ENCODE data around the gene NDP.

Gene NDP, protein sequence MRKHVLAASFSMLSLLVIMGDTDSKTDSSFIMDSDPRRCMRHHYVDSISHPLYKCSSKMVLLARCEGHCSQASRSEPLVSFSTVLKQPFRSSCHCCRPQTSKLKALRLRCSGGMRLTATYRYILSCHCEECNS

DNA sequence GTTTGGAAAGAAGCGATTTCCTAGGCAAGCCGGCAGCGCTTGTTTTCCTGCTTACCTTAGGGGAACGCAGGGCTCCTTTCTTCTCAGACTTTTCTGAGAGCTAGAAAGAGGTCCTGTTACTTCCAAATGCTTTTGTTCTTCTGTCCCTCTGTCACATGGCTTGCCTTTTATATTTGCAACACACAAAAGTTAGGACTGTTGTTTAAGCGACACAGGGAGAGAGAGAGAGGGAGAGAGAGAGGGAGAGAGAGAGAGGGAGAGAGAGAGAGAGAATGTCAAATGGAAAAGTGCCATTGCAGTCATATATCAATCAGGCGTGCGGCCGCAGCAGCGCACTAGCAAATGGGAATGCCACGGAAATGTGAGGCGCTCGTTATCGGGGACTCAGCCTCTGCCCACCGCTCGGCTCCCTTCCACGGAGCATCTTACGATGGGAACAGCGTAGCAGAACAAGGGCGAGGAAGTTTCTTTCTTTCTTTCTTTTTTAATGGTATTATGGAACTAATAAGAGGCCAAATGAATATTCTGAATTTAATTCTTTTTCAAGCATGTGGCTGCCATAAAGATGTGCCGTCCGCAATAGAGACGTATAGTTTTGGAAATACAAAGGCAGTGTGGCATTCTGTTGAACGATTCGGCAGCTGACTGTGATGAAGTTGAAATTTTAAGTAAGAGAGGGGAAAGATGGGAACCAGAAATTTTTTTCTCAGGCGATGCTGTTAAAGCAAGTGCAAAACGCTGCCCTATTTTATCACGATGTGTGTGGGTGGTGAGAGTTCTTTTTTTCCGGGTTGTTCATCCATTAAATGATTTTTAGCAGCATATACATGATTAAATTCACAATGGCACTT lies at the start of gene NDP:
Gene NDP (minus strand): TSS at position 142 of the 851 bp plus-strand sequence. CDS start 14,745 bp downstream, outside the sequence.
- no peak for DNase-seq (ENCODE audit: low spot score)

DNA sequence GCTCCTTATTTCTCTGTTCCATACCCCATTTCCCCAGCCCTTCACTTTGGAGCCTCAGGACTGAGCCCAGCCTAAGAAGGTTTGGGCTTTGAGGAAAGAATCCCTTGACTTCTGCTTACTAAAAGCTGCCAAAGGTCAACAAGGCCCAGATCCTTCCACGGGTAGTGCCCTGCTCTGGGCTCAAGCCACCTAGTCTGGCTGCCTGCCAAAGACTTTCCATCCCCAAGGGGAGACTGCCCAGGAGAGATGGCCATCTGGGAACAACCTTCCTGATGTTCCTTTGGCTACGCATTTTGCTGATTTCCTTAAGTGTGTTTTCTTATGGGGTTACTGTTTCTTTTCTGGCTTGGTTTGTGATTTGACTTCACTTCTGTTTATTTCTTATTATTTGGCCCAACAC lies 49.8 kb upstream of the NDP start:
- DNase-seq (ENCODE audit: low spot score), result no peak

DNA sequence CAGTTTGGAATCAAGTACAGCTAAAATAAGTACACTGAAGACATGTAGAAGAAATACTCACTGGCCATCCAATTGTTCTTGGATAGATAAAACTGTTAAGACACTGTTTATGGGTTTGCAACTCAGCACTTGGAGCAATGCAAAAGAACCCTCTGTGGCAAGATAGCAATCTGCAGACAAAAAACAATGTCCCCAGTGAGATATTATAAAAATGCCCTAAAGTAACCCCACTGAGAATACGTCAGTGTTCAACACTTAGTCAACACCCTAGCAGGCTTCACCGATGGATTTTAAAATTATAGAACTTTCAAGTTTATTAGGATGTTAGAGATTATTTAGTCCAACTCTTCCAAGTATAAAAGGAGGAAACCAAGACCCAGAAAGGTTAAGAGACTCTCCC lies 47.5 kb upstream of the NDP start:
- DNase-seq (ENCODE audit: low spot score), result no peak

DNA sequence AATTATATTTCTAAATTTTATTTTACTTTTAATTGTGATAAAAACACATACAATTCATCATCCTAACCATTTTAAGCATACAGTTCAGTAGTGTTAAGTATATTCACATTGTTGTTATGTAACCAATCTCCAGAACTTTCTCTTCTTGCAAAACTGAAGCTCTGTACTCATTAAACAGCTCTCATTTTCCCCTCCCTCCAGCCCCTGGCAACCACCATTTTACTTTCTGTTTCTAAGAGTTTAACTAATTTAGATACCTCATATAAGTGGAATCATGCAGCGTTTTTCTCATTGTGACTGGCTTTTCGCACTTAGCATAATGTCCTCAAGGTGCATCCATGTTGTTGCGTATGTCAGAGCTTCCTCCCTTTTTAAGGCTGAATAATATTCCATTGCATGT lies 46.7 kb upstream of the NDP start:
- no peak for DNase-seq (ENCODE audit: low spot score)

DNA sequence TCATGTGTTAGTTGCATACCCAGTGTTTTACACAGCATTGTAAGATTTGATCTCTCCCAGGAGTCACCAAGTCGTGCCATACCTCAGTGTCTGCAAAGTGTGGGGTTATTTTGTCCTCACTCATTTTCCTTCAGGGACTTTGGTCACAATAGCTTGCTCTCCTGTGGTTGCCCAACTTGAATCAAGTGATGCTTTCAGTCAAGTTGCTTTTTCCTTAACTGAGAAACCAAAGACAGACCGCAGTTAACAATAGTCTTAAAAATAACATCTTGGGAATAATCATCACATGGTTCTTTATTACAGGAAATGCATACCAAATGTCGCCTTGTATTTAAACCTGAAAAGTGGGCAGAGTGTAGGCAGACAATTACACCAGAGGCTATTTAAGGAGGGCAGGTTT lies 44.5 kb upstream of the NDP start:
- no peak for DNase-seq (ENCODE audit: low spot score)

DNA sequence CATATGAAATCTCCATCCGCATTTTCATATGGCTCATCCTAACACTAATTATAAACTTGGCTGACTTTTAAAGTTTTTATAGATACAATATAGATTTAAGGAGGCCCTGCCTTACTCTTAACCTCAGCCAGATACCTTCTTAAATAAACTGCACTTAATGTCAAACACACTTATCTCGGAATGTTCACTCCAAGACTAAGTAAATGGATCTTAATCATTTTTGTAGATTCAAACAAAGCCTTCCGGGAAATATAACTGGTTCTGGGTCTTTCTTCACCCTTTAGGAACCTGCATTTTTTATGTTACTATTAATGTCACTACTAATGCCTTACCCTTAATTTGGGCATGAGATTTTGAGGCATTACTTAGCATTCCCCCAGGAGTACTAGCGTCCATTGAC lies 43.7 kb upstream of the NDP start:
- no peak for DNase-seq (ENCODE audit: low spot score)

DNA sequence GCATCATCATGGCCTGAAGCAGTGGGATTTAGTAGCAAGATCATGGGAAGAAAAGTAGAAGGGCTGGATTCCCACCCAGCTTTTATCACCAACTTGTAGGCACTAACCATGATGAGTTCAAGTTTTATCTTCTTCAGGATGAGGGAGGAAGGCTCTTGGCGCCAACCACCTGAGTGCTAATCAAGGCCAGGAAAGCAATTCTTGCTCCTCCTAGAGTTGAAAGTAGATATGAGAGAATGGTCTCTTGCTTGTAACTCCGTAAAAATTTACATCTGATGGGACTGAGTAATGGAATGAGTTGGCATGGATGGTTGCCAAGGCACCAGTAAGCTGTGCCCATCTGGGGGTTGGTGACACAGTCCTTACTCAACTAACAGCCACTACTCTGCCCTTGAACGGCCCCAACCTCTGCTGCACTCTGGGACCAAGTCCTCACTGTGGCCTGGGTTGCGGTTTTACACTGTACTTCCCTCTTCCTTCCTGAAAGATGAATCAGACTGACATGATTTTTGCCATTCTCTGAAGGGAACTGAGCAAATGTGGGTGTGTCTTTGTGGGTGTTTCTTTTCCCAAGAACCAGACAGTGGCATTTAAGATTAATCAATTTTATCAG lies 39.4 kb upstream of the NDP start:
- DNase-seq (ENCODE audit: low spot score), result no peak

DNA sequence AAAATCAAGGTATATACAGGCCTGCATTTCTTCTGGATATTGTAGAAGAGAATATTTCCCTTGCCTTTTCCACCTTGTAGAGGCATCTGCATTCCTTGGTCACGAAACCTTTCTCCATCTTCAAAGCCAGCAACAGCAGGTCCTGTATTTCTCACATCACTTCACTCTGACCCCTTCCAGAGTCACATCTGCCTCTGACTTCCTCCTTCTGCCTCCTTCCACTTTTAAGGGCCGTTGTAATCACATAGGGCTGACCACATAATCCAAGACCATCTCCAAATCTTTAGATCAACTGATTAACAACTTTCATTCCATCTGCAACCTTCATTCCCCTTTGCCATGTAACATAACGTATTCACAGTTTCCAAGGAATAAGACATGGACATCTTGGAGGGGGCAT lies 38.3 kb upstream of the NDP start:
- no peak for DNase-seq (ENCODE audit: low spot score)

DNA sequence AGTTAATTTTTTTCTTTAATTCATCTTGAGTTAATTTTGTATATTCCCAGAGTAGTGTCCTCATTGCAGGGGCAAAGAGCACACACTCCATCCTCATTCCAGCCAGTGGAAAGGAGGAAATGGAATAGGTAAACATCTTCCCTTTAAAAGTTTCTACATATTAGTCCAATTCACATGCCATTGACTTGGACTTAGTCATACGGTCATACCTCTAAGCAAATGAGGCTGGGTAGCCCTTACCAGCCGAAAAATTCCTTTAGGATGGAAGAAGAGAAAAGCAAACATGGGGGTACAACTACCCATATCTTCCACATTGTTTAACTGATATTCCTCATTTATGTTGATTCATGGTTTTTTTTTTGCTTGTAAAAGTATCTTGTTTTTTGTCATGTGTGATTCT lies 37.4 kb upstream of the NDP start:
- DNase-seq (ENCODE audit: low spot score), result no peak

DNA sequence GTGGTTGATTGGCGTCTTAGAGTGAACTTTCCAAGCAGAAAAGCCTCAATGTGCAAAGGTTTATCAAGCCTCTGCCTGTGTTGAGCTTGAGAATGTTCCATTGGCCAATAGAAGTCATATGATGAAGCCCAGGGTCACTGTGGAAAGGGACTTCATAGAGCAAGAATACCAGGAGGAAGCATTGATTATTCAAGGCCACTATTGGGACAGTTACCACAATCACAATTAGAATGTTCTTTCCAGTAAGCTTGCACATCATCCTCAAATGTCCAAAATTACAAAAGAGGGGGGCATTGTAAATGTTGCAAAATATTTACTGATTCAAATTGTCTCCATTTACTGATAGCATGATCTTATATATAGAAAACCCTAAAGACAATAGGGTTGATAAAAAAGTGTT lies 32.9 kb upstream of the NDP start:
- DNase-seq (ENCODE audit: low spot score), result no peak

DNA sequence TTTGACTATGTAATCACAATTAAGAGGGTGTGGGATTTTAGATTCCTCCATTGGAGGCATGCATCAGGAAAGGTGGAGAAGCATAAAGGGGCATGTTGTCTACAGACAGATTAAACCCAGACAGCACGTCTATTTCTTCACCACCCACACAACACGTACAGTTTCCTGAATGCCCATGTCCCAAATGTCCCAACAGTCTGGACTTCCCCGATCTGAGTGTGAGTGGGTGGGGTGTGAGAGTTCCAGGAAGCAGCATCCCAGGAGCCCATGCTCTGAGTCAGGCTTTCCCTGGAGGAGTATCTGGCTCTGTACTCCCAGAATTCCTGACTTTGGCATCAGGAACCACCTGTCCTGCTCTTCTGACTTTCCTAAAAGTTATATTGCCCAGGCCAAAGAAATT lies 30.8 kb upstream of the NDP start:
- no peak for DNase-seq (ENCODE audit: low spot score)

DNA sequence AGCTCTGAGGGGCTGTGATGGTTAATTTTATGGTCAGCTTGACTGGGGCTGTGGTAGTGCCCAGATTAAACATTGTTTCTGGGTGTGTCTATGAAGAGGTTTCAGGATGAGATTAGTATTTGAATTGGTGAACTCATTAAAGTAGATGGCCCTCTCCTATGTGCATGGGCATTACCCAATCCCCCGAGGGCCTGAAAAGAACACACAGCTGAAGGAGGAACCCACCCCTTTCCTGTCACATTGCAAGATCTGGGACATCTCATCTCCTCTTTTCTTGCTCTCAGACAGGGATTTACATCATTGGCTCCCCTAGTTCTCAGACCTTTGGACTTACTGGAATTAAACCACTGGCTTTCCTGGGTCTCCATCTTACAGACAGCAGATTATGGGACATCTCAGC lies 29.4 kb upstream of the NDP start:
- no peak for DNase-seq (ENCODE audit: low spot score)

DNA sequence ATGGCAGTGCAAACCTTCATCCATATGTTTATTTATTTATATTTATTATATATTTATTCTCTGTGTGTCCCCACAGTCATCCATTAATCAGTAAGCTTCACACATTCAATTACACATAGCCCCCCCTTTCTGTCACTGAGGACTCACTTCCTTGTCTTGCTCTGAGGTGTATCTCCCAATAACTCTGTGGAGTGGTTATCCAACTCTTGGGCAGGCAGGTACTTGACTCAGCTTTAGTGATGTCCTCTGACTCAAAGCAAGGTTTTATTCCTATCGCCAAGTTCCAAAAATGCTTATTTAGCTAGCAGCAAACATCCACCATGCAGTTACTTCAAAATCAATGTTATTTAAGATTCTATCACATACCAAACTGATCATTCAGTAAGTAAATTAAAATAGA lies 25.2 kb upstream of the NDP start:
- DNase-seq (ENCODE audit: low spot score), result no peak

DNA sequence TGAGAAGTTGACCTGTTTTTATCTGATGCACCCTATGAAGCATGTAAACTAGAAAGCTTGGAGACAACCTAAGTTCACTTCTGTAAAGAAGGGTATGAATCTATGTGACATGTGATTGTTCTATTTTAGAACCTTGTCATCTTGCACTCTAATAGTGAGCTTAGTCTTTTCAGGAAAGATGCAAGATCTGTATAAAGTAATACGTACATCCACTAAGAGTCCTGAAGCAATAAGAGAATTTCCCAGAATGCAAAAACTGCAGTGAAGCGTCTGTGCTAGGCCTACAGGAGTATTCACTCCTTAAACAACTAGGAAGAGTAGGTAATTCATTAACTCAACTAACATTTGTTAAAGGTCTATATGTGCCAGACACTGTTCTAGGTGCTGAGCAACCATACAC lies 23.3 kb upstream of the NDP start:
- no peak for DNase-seq (ENCODE audit: low spot score)

DNA sequence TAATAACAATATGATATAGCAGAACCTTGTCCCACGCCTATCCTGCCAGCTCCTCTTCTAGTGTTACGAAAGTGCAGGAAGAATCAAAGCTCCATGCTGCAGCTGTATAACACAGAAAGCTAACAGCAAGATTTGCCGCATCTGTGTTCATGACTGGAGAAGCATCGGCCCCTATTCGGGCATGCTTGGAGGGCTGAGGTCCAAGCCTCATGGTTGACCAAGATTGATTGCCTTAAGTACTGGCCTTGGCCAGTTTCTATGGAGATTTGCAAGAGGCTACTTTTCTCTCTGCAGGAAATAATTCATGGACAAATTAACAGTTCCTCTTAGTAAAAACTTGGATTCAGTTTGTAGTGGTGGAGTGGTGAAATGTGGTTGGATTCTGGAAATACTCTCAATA lies 12.9 kb upstream of the NDP start:
- DNase-seq (ENCODE audit: low spot score), result no peak

DNA sequence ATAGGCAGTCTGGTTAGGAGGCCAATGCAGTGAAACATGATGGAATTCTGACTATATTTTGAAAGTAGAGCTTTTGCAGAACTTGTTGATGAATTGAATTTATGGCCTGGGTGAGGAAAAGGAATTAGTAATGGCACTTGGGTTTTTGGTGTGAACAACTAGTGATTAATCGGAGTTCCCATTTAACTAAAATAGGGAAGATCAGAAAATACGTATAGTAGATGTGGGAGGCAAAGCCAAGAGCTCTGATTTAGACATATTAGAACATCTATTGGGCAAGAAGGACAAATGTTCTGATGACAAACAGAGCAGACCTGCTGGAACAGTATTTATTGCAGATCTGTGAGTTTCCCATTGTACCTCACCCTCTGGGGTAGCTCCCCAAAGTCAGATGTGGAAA lies 12.3 kb upstream of the NDP start:
- no peak for DNase-seq (ENCODE audit: low spot score)

DNA sequence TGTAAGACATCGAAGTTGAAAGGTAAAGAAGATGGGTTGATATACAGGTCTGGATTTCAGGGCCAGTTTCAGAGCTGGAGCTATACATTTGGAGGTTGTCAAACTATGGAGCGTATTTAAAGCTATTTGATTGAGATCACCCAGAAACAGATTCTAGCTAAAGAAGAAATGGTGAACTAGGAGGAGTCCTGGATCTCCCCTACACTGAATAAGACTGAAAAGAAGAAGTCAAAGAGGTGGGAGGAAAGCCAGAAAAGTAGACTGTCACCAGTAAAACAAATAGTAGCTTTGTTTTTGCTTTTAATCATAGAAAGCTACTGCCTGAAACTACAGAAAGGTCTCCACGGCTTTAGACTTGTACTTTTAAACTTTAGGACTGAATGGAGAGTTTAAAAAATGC lies 5.0 kb upstream of the NDP start:
- DNase-seq (ENCODE audit: low spot score), result no peak

DNA sequence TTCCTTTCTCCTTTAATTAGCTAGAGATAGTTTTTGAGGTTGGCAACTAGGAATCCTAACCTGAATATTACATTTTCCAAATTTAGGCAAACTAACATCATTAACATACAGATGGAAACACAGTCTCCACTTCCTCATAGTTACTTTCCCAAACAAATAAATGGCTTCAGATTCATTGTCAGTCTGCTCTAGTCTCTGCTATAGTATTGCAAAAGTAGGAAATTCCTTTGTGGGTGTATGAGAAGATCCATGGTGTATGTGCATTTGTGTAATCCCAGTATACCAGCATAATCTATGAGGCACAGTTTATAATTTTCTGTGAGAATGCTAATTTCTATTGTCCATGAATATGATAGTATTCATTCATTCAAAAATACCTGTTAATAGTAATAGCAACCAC lies 3.0 kb upstream of the NDP start:
- DNase-seq (ENCODE audit: low spot score), result no peak

DNA sequence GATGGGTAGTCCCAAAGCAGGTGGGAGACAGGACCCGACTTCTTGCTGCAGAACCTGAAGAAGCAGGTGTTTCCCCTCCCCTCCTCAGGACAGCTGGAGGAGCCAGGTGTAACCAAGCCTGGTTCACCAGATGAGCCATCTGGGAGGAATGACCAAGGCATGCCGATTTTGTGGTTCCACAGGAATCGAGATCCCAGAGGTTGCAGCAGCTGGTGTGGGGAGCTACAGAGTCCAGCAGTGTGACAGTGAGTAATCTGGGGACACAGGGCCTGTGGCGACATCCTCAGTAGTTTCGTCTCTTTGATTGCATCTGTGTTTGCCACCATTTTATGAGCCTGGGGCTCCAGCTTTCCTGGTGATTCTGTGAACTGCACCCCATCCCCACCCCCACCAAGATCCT lies 2.6 kb upstream of the NDP start:
- no peak for DNase-seq (ENCODE audit: low spot score)

DNA sequence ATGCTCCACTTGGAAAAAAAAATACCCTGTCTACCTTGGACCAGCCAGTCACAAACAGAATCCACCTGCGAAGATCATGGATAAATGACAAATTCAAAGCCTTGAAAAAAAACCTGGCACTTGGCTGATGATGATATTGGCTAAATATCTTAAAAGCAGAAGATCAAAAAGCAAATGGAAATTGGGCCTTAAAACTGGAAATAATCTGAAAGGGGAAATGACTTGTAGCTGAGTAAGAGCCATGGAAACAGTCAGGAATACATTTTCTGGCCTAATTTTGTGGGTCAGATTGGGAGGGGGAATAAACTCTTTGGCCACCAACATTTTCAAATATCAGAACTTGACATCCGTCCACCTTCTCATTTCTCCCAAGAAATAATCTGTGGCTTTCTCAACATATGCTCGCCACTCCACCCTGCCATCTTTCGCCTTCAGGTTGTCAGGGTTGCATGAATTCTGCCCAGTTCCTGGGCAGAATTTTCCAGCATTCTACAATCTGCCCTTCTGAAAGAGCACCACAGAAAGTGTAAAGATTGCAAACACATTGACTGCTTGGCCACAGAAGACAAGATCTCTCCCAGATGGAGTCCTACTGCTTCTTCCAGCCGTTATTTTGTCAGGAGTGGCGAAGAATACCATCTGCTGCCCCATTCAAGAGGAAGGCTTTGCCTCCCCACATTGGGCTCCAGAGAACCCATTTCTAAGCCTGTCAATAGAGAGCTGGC lies 1.7 kb upstream of the NDP start:
- DNase-seq (ENCODE audit: low spot score), result no peak

DNA sequence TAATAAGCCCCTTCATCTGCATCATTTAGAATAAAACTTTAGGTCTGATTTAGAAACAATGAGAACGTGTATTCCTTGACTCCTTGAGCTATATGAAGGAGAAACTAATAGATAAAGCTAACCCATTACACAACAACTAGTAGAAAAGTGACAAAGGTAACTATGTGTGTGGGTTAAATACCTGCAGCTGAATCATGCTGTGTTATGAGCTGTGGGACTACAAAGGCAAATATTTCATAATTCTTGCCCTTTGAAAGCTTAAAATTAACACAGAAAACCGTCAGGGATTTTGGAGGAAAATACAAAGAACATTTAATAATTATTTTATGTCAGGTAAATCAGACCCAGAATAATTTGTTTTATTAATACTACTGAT lies 898 bp upstream of the NDP start:
- no peak for DNase-seq (ENCODE audit: low spot score)

DNA sequence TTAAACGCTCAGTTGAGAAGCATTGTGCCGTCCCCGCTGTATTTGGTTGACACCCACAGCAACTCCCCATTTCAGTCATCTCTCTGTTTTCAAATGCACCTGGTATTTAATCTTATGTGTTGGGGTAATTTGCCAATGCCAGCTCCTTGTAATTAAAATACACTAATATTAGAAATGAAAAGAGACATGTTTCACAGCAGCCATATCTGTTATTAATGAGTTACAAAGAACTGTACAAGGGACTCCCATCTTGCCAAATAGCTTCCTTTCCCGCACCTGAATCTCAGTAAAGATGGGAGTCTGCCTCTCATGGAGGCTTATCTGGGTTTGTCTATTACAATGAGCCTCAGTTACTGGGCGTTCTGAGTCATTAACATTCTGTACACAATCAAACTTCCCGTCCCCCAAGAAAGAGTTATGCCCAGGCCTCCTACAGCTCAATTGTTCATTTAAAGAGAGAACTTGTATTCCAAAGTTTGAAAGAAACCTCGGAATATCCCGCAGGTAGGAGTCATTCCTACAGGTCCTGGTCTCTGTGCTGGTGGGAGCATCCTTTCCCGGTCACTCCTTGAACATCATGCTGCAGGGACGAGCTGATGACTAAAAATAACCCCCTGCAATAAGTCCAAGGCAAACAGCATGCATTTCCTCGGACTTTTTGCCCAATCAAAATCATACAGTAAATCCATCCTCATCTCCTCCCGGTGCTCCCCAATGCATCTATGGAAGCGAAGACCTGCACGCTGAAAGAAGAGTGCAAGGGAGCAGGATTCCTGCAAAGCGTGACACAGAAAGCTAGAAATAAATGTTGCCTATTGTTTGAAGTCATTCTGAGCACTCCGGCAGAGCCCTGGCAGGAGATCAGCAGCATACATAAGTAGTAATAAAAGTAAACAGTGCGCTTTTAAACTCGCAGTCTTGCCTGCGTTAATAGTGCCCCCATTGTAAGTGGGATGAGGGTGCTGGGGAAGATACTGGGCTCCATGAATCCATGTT lies 926 bp downstream of the NDP start:
- no peak for DNase-seq (ENCODE audit: low spot score)

Data from germinal center (tissue), 1 donor.